Fibroblast of lung (primary cell): ENCODE measurements around the gene IFIT5. TPM values are rescaled to one million over a fixed set of nuclear protein-coding genes. Genes with fewer than 3 reads are reported as not detected.
A peak's percentile ranks its signal among the peaks of the same experiment; 100 is the strongest.

Experiments
- DNase-seq, 2 donors: peaks; one replicate each; pipeline versions ENCODE4 v3.0.0 to v3.0.0-alpha.2; 2010; ENCODE audit warnings: low read depth in 2 of 2
- H2AFZ ChIP-seq: 2 replicates; pipeline ENCODE4 v1.5.1; 2012; ENCODE audit warnings: low read length, control low read depth, inconsistent platforms
- H3K27ac ChIP-seq: 2 replicates; pipeline ENCODE4 v1.5.1; 2011; ENCODE audit warnings: low read length, control low read depth; ENCODE audit not compliant: insufficient read depth
- H3K27me3 ChIP-seq: 2 replicates; pipeline ENCODE4 v1.5.1; 2011; ENCODE audit warnings: mild to moderate bottlenecking, low read length; ENCODE audit not compliant: control insufficient read depth, insufficient read depth
- H3K36me3 ChIP-seq: 2 replicates; pipeline ENCODE4 v1.5.1; 2011; ENCODE audit warnings: low read length; ENCODE audit not compliant: control insufficient read depth, insufficient read depth
- H3K4me1 ChIP-seq: 2 replicates; pipeline ENCODE4 v1.5.1; 2011; ENCODE audit warnings: low read length; ENCODE audit not compliant: control insufficient read depth, insufficient read depth; ENCODE audit errors: extremely low read depth
- H3K4me2 ChIP-seq: 2 replicates; pipeline ENCODE4 v1.5.1; 2011; ENCODE audit warnings: low read length, control low read depth; ENCODE audit not compliant: insufficient read depth; ENCODE audit errors: extremely low read depth
- H3K4me3 ChIP-seq, 4 experiments: fragments of 200-600 bp in 1 of 4; sonication (generic) in 1 of 4; replicated peaks in 1 of 4; 2 replicates each; pipeline ENCODE4 v1.5.1; 2011 to 2016; ENCODE audit warnings: low read length in 4 of 4, low read depth in 3 of 4, mild to moderate bottlenecking in 3 of 4, control low read depth in 2 of 4, inconsistent platforms in 1 of 4, mixed read lengths in 1 of 4; ENCODE audit not compliant: insufficient read depth in 1 of 4; ENCODE audit errors: control extremely low read depth in 1 of 4
- H3K79me2 ChIP-seq: 2 replicates; pipeline ENCODE4 v1.5.1; 2012; ENCODE audit warnings: mild to moderate bottlenecking, low read length, inconsistent platforms; ENCODE audit not compliant: control insufficient read depth, insufficient read depth
- H3K9ac ChIP-seq: 2 replicates; pipeline ENCODE4 v1.5.1; 2011; ENCODE audit warnings: mild to moderate bottlenecking, low read length, control low read depth; ENCODE audit not compliant: insufficient read depth
- H3K9me3 ChIP-seq: 2 replicates; pipeline ENCODE4 v1.5.1; 2012; ENCODE audit warnings: low read depth, low read length; ENCODE audit not compliant: control insufficient read depth, insufficient read depth
- H4K20me1 ChIP-seq: 2 replicates; pipeline ENCODE4 v1.5.1; 2011; ENCODE audit warnings: low read length; ENCODE audit not compliant: control insufficient read depth, insufficient read depth; ENCODE audit errors: extremely low read depth
- EZH2 ChIP-seq: IDR thresholded peaks from 2 replicates; pipeline ENCODE4 v1.5.1; 2012; ENCODE audit warnings: low read length, control low read depth, mild to moderate bottlenecking; ENCODE audit errors: missing control alignments
- polyA plus RNA-seq, 2 donors: library from polyadenylated mRNA; depleted of rRNA in 1 of 2; stranded (reverse) in 1 of 2; unstranded in 1 of 2; fragments of >200 nt; gene quantifications; 2 replicates each; pipeline ENCODE4 v1.2.1, GENCODE V29; 2011 to 2012; ENCODE audit warnings: missing spikeins in 1 of 2
- total RNA-seq: library from RNA; depleted of rRNA; stranded (reverse); fragments of >200 nt; gene quantifications from 2 replicates; pipeline ENCODE4 v1.2.1, GENCODE V29; 2014
- TF ChIP-seq, protein P1 (sequence below), 2 donors: IDR thresholded peaks in 1 of 2; conservative IDR thresholded peaks in 1 of 2; 1 replicate in 1 of 2; 2 replicates in 1 of 2; pipeline ENCODE4 v1.5.1; 2011 to 2012; ENCODE audit warnings: low read length in 2 of 2, control low read depth in 1 of 2, inconsistent platforms in 1 of 2, low read depth in 1 of 2, mild to moderate bottlenecking in 1 of 2

The IFIT5 gene
- total and polyA plus RNA-seq, 2 donors (not counting 1 experiment from before 2014, with no cell fraction given) = 23.5 to 32.7 TPM

DNA sequence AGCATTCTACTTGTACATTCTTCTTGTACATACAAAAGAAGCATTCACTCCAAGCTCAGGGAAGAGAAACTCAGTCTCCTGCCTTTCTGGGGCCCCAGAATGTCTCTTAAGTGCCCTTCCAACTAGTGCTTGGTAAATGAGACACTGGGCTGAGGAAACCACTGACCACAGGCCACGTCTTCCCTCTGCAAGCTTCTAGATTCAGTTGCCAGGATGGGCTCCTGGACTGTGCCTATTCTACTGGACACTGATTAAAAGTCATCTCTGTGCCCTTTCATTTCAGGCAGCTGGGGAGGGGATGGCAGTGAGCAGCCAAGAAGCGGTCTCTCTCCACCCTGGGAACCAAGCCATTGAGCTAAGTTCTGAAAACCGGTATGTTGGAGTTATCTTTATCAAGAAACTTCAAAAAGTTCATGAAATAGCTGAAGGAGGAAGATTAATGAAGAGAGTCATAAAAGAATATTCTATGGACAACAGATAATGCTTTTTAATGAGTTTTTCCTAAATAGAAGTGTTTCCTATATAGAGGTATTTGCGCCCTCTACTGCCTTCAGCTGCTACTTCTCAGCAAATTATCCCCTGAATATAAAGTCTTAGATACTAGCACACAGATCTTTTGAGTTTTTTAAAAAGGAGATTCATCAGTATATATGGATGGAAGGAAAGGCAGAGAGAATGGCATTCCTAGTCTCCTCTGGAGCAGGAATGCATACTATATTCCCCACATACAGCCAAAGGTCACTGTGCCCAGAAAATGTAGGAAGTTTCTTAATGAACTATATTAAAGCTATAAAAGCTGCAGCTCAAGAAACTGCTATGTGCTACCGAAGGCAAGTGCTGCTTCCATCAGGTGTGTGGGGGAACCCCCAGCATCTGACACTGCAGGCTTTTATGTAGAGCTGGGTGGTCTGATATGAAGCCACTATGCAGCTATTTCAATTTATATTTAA is 44.9 kb upstream of the IFIT5 start:
- peak; percentile 75 to 80 for DNase-seq
- no peaks in the 10 kb centered on the region for H3K9me3 ChIP-seq
- H3K36me3 ChIP-seq = no peaks in the 10 kb centered on the region
- no peak overlapping the region for H3K4me3 ChIP-seq
- no peak overlapping the region for H3K27ac ChIP-seq
- H3K27me3 ChIP-seq = no peaks in the 10 kb centered on the region
- TF ChIP-seq EZH2 = no peak
- TF ChIP-seq, protein P1, sequence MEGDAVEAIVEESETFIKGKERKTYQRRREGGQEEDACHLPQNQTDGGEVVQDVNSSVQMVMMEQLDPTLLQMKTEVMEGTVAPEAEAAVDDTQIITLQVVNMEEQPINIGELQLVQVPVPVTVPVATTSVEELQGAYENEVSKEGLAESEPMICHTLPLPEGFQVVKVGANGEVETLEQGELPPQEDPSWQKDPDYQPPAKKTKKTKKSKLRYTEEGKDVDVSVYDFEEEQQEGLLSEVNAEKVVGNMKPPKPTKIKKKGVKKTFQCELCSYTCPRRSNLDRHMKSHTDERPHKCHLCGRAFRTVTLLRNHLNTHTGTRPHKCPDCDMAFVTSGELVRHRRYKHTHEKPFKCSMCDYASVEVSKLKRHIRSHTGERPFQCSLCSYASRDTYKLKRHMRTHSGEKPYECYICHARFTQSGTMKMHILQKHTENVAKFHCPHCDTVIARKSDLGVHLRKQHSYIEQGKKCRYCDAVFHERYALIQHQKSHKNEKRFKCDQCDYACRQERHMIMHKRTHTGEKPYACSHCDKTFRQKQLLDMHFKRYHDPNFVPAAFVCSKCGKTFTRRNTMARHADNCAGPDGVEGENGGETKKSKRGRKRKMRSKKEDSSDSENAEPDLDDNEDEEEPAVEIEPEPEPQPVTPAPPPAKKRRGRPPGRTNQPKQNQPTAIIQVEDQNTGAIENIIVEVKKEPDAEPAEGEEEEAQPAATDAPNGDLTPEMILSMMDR (conservative IDR thresholded peaks at IDR 0.05 in 1 of 2, IDR thresholded peaks at IDR 0.05 in 1 of 2; ENCODE audit: low read depth in 1 of 2, low read length in 2 of 2) = peak; percentile 58 to 69
- H3K79me2 ChIP-seq = no peaks in the 10 kb centered on the region
- peak overlapping the region; percentile 3 for H2AFZ ChIP-seq
- no peaks in the 10 kb centered on the region for H4K20me1 ChIP-seq
- no peak overlapping the region for H3K9ac ChIP-seq
- H3K4me2 ChIP-seq = no peak overlapping the region
- H3K4me1 ChIP-seq = no peaks in the 10 kb centered on the region

- no peak overlapping the region for H3K4me3 ChIP-seq
- no peak overlapping the region for H3K9ac ChIP-seq
- no peaks in the 10 kb centered on the region for H3K9me3 ChIP-seq
- no peak overlapping the region for H3K4me2 ChIP-seq
- TF ChIP-seq, protein P1 (conservative IDR thresholded peaks at IDR 0.05 in 1 of 2, IDR thresholded peaks at IDR 0.05 in 1 of 2; ENCODE audit: low read depth in 1 of 2, low read length in 2 of 2) = no peak
- no peak for TF ChIP-seq EZH2
- H3K36me3 ChIP-seq = no peaks in the 10 kb centered on the region
- H2AFZ ChIP-seq = no peak overlapping the region
- no peak overlapping the region for H3K27ac ChIP-seq
- H4K20me1 ChIP-seq = no peaks in the 10 kb centered on the region
- no peak for DNase-seq
- H3K4me1 ChIP-seq = peaks cover 4% of the 10 kb centered on the region
- H3K79me2 ChIP-seq = no peaks in the 10 kb centered on the region
- no peaks in the 10 kb centered on the region for H3K27me3 ChIP-seq
Measured at GRCh38 chr10:89371079-89371478, 43.3 kb upstream of the IFIT5 start.

GRCh38 chr10:89371987-89372386 is 42.4 kb upstream of the IFIT5 start:
- no peak overlapping the region for H2AFZ ChIP-seq
- H3K4me1 ChIP-seq = peaks cover 4% of the 10 kb centered on the region
- H3K27me3 ChIP-seq = no peaks in the 10 kb centered on the region
- H3K79me2 ChIP-seq = no peaks in the 10 kb centered on the region
- DNase-seq = no peak
- no peak overlapping the region for H3K4me3 ChIP-seq
- no peaks in the 10 kb centered on the region for H3K36me3 ChIP-seq
- no peaks in the 10 kb centered on the region for H4K20me1 ChIP-seq
- no peak for TF ChIP-seq EZH2
- TF ChIP-seq, protein P1 (conservative IDR thresholded peaks at IDR 0.05 in 1 of 2, IDR thresholded peaks at IDR 0.05 in 1 of 2; ENCODE audit: low read depth in 1 of 2, low read length in 2 of 2) = no peak
- no peaks in the 10 kb centered on the region for H3K9me3 ChIP-seq
- no peak overlapping the region for H3K9ac ChIP-seq
- H3K27ac ChIP-seq = no peak overlapping the region
- H3K4me2 ChIP-seq = no peak overlapping the region
